GM18508 (cell line): Measurements from ENCODE around the gene VEPH1.

Experiments
- ATAC-seq: cut with Tn5 transposase; IDR thresholded peaks from one replicate; pipeline ENCODE4 v1.9.1; 2021; ENCODE audit warnings: moderate number of reproducible peaks; ENCODE audit not compliant: insufficient read depth, unreplicated experiment

VEPH1 gene

DNA sequence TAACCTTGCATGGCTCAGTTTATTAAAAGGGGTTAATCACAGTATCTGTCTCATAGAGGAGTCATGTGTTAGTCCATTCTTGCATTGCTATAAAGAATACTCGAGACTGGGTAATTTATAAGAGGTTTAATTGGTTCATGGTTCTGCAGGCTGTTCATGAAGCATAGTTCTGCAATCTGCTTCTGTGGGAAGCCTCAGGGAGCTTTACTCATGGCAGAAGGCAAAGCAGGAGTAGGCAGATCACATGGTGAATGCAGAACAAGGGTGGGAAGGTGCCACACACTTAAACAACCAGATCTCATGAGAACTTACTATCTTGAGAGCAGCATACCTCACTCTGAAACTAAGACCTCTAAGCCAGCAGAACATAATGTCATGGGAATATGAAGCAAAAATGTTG, 108.8 kb downstream of the VEPH1 start:
- no peak for ATAC-seq

DNA sequence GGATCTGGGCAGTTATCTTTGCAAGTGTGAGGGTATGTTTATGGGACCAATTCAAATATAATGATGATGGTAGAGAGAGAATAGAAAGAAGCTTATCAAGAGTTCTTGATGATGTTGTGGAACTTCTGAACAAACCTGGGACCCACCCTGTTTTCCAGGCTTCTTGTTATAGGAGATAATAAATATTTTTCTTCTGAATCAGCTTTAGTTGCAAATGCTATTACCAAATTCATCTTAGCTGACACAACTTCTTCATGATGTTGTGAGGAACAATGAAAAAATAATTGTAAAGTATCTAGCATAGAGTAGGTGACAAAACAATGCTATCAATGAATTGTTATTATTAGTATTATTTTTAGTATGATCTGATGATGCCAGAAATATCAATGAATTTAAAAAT, 110.1 kb downstream of the VEPH1 start:
- ATAC-seq: no peak

- ATAC-seq: no peak
Observed at GRCh38 chr3:157392104-157392503, 111.1 kb downstream of the VEPH1 start.

DNA sequence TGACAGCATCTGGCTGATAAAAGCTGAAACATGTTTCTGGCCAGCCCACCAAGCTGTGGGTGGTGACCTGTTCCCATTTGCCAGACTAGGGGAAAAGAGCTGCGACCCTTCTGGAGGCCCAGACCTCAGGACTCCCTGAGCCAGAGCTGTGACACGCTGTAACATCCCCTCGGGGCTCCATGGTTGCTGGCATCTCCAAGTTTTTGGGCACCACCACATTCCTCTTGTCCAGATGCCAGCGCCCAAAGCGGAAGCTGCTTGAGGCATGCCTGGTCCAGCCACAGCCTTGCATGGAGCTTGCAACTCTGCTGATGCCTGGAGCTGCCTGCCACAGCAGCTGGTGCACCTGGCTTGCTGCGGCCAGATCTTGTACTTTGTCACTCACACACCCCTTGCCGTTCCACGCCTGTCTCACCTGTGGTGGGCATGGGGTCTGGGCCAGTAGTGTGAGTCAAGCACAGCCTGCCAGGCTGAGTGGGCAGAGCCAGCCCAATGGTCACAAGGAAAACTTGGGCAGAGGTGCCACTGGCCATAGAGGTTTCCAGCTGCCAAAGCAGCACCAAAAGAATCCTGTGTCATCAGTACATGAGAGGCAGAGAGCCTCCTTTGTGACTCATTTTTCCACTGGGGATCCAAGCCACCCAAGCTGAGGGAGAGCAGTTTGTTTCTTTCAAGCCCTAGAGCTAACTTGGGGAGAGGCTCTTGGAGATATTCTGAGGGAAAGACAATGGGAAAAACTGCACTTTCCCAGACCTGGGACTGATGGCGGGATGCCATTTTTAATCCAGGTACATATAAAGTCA, 112.3 kb downstream of the VEPH1 start:
- no peak for ATAC-seq

DNA sequence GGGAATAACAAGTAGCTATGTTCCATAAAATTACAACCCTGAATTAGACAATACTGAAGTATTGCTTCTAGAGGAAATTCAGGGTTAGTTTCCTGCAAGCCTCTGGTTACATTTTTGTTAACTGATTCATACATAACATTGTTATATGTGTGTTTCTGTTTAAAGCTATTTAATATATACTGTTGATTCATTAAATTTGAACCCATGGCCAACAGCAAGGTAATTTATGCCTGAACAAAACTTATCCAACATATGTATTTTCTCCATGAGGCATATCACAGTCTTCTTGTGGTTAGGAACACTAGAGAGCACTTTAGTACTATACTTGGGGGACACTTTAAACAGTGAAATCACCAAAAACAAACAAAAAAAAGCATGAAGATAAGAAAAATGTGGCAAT, 114.2 kb downstream of the VEPH1 start:
- no peak for ATAC-seq

DNA sequence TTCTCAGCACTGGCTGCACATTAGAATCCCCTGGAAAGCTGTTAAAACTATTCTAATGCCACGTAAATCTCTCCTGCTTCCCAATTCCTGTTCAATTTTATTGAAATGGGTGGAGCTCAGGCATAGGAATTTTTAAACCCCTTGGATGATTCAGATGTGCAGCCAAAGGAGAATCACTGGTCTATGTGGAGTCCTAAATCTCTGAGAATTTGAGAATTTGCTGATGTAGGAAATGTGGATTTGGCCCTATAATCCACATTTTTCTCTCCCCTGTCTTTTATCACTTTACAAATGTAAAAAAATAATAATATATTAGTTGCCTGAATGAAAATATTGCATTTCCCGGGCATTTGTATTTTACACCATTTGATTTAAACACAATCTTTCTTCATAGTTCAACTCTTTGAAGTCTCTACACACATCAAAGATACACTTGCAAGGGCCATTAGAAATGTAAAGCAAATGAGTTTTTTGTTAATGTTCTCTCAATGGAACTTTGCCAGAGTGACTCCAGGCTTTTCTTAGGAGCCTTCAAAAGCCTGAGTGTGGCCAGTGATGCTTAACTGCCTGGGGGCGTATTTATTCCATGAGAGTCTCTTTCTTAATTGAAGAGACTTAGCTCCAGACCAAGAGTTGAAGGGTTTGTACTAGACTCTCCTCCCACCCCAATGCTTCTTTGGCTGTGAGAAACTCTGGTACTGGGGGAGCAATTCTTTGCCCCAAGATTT, 115.3 kb downstream of the VEPH1 start:
- ATAC-seq: no peak

- ATAC-seq: no peak
Observed at GRCh38 chr3:157384491-157384890, 118.7 kb downstream of the VEPH1 start.

GRCh38 chr3:157384031-157384430, 119.2 kb downstream of the VEPH1 start:
- no peak for ATAC-seq

DNA sequence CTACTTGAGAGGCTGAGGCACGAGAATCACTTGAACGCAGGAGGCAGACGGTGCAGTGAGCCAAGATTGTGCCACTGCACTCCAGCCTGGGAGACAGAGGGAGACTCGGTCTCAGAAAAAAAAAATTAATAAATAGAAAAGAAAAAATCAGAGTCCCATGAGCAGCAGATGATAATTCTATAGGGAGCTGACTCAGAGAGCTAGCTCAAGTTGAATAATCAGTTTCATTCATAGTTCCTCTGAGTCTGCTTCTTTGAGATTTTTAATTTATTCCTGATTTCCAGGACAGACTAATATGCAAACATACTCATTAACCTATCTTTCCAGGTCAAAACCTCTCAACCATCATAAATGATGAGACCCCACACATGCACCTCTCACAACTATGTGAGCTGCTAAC, 121.6 kb downstream of the VEPH1 start:
- no peak for ATAC-seq

- ATAC-seq: no peak
Observed at GRCh38 chr3:157379525-157380140, 123.6 kb downstream of the VEPH1 start.

GRCh38 chr3:157376603-157377300, 126.5 kb downstream of the VEPH1 start:
- ATAC-seq: no peak

DNA sequence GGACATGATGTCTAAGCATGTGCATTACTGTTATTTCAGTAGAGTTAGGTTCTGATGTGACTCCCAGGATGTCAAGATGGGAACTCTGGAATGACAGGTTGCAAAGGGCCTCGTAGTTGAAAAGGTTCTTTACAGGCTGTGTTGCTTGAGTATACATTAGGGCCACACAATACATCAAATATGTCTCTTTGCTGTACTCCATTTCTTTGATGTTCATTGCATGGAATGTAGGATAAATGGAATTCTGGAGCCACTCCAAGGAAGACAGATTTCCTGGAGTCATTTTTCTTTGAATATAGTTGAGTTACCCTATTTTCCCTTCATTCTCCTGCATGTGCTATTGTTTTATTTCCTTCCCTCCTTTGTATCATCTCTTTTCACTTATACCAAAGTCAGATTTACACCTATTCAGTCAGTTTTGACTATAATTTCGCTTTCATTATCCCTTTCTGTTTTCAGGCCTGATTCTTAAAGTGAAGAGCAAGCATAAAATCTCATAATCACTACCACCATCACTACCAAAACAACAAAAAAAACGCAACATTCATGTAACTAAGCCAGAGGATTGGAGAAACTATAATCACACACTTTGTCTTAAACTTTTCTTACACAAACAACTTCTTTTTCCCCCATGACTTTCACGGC, 127.8 kb downstream of the VEPH1 start:
- no peak for ATAC-seq

- ATAC-seq: no peak
Observed at GRCh38 chr3:157374933-157375332, 128.3 kb downstream of the VEPH1 start.

DNA sequence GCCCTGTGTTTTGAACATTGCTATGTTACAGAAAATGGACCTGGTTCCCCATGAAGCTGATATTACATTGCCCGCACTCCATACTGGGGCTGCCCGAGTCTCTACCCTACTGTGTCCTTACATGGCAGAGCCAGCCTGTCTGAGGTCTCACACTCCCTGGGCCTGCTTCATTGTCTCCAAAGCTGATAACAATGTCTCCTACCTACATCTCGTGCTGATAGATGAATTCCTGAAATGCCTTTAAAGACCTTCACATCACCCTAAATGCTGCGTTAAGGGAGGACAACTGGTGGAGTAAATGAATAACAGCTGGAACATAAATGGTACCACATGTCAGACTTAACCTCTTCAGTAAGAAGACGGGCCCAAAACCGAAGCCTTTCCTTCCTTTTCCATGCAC, 129.4 kb downstream of the VEPH1 start:
- ATAC-seq: no peak

DNA sequence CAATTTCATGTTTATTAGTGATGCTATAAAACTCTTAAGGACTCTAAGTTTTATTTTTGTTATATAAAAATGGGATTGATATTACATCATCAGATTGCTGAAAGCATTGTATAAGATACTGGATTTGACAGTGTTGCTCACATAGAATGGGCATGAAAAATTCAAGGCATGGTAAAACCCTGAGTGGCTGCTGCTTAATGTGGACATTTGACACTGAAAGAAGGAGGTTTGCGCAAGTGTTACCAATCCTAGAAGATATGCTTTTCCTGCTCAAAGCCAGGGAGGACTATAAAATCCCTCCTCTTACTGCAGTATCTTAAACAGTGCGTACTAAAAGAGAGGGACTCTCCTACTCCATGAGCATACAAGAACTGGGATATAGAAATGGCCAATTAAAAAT, 132.3 kb downstream of the VEPH1 start:
- ATAC-seq: no peak

DNA sequence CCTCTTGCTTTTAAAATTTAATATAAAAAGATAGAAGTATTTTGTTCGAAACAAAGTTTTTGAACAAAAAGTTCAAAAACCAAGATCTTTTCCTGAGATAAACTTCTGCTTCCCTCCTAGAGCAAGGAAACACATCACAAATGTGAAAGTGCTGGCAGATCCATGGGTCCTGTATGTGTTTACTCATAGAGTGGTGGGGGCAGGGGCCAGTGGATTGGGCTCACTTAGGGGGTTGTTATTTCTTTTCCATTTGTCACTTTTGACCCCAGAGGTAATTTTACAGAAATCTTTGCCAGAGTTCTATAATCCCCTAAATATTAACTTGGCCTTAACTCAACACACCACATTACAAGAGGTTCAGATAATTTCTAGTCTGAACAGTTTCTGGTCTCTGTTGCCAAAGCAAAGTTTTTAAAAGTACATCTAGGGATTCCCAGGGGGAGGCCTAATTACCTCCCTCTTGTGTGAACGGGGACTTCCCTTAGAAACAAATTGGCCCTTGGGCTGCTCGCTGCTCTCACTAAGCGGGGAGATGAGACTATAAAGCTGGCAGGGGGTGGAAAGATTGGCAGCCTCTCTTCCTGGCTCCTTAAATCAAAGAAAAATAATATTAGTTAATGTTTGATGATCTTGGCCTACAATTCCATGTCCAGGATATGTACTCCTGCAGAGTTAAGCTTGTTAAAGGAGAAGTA, 133.3 kb downstream of the VEPH1 start:
- ATAC-seq: no peak

GRCh38 chr3:157368171-157368570, 135.0 kb downstream of the VEPH1 start:
- no peak for ATAC-seq

GRCh38 chr3:157363393-157363792, 139.8 kb downstream of the VEPH1 start:
- no peak for ATAC-seq

DNA sequence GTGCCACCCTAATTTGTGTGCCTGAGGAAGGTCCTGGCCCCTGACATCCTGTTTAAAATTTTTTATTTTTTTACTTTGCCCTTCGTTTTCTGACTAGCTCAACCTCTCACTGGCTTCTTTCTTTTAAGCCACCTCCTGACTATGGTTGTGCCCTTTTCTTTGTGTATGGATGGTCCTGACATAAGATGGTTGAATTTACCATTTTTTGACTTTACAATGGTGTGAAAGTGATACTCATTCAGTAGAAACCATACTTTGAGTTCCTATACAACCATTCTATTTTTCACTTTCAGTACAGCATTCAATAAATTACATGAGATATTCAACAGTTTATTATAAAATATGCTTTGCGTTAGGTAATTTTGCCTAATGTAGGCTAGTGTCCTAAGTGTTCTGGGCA, 140.9 kb downstream of the VEPH1 start:
- no peak for ATAC-seq

GRCh38 chr3:157360044-157360443, 143.2 kb downstream of the VEPH1 start:
- ATAC-seq: no peak
